Measurements from ENCODE around the gene ZNF280C.

GRCh38 chrX:130171446-130172126 is 97.1 kb downstream of the ZNF280C start, which contains the start of gene RAB33A:
- TF ChIP-seq CTCF (IDR thresholded peaks at IDR 0.05) (no peak), POLR2A (IDR thresholded peaks at IDR 0.05) (no peak)
